G401.6 (cell line): ENCODE results near the gene LNP1.
"Not testable (repeated sequence)": the region's sequence is repeated elsewhere in the genome, so short reads cannot be mapped to it uniquely, and the experiment has no call there.

ENCODE experiments used
- FAIRE-seq: peaks from 2 replicates; lab custom pipeline; 2012; peaks lifted over from hg19 to GRCh38; lab: Jason Lieb, UNC

LNP1 gene

DNA sequence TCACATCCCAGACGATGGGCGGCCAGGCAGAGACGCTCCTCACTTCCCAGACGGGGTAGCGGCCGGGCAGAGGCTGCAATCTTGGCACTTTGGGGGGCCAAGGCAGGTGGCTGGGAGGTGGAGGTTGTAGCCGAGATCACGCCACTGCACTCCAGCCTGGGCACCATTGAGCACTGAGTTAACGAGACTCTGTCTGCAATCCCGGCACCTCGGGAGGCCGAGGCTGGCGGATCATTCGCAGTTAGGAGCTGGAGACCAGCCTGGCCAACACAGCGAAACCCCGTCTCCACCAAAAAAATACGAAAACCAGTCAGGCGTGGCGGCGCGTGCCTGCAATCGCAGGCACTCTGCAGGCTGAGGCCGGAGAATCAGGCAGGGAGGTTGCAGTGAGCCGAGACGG, 77.2 kb downstream of the LNP1 start:
- FAIRE-seq, result not testable (repeated sequence)

DNA sequence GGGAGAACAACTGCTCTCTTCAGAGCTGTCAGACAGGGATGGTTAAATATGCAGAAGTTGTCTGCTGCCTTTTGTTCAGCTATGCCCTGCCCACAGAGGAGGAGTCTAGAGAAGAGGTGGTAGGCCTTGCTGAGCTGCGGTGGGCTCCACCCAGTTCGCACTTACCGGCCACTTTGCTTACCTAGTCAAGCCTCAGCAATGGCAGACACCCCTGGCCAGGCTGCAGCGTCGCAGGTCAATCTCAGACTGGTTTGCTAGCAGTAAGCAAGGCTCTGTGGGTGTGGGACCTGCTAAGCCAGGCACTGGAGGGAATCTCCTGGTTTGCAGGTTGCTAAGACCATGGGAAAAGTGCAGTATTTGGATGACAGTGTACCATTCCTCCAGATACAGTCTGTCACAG, 78.7 kb downstream of the LNP1 start:
- FAIRE-seq, result no peak

DNA sequence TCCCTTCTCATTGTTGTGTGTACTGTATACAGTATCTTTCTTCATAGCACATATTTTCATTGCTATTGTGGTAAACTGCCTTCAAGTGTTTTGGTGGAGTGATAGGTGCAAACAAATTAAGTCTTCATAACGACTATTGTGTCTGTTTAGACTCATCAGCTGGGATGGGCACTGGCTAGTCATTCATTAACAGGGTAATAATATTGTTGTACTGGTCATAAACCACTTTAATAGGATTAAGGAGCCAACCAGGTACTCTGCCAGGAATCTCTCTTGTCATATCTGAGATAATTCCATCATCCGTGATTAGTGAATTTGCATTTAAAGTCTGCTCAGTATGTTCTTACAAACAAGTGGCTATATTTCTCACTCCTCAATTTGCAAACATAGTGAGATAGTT, 80.8 kb downstream of the LNP1 start:
- no peak for FAIRE-seq

DNA sequence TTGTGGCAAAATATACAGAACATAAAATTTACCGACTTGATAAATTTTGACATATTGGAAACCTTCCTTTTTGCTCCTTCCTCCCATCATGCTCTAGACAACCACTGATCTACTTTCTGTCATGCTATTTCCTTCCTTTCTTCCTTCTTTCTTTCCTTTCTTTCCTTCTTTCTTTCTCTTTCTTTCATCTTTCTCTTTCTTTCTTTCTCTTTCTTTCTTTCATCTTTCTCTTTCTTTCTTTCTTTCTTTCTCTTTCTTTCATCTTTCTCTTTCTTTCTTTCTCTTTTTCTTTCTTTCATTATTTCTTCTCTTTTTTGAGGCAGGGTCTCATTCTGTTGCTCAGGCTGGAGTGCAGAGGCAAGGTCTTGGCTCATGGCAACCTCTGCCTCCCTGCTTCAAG, 82.2 kb downstream of the LNP1 start:
- FAIRE-seq, result no peak

DNA sequence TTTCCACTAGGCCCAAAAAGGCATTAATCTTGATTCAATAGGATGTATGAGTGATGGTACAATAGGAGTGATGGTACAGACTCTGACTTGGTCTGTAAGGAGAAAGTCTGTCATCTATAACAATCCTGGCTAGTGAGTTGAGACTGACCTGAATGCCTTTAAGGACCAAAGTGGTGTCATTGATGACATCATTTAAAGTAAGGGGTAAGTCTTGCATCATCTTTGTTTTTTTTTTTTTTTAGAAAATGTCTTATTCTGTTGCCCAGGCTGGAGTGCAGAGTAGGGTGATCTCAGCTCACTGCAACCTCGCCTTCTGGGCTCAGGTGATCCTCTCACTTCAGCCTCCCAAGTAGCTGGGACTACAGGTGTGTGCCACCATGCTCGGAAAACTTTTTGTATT, 85.5 kb downstream of the LNP1 start:
- no peak for FAIRE-seq

DNA sequence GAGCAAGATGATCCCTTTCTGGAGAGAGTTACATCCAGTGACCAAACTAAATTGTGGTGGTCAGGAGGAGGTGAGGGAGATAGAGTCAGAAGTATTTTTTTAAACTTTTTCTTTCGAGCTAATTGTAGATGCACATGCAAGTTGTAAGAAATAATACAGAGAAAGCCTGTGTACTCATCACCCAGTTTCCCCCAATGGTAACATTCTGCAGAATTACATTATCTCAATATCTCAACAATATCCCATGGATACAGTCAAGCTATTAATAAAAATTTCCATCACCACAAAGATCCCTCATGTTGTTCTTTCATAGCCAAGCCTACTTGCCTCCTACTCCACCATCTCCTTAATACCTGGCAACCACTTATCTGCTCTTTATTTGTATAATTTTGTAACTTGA, 87.8 kb downstream of the LNP1 start:
- FAIRE-seq, result no peak

DNA sequence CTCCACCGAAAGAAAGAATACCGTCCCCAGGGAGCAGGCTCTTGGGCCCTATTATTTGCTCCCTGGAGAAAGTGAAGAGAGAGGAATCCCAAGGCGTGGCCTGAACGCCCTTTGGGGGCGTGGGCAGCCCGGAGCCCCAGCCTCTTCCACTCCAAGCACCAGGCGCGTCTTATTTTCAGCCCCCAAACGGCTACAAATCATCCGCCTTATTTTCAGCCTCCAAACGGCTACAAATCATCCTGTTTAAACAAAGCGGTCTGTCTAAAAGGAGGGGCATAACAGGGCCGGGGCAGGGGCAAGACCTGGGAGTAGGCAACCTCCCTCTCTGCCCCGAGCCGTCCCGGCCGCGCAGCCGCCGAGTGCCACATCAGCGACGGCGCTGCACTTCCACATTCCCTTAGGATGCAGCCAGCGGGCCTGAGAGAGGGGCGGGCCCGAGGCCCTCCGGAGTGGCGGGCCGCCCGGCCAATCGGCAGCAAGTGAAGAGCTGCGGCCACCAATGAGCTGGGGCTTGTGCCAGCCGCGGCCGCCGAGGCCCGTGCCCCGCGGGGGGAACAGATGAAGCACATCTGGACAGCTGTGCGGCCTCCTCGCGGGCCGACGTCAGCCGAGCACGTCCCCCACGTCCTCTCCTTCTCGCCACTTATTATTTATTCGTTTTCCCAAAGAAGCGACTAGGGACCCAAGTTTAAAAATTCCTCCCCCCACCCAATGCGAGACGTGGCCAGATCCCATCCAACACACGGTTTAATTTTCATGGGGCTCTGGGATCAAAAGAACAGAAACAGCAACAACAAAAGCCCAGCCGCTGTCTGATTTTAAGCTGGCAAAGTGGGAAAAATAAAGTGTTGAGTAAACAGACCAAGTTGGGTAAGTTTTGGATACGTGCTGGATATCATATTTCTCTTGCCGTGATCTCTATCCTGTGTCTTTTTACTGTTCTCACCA, 91.0 kb downstream of the LNP1 start, which contains the start of gene TMEM45A:
TMEM45A (plus strand) TSS at position 561 of the 948 bp plus-strand sequence. CDS start 62,593 bp downstream, outside the sequence.
- FAIRE-seq, result no peak

DNA sequence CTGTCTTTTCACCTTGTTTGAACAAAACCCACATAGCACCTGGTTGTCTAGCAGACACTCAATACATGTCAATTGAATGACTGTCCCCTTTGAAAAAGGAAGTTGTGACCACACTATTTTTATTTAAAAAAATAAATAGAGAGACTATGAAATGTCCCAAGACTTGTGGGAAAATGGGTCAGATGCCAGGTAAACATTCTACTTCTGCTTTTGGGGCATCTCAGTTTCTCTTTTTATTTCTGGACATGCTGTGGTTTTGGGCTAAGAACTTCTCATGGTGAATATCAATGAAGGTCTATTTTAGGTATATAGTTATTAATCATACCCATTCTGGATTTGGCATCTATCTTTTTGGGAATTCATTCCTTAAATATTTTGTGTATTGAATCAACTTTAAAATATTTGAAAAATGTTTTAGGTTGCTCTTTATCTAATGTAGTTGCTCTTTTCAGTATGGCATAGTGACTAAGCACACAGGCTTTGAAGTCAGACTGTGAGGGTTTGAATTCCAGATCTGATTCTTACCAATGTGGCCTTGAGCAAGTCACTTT, 95.4 kb downstream of the LNP1 start:
- FAIRE-seq, result no peak

DNA sequence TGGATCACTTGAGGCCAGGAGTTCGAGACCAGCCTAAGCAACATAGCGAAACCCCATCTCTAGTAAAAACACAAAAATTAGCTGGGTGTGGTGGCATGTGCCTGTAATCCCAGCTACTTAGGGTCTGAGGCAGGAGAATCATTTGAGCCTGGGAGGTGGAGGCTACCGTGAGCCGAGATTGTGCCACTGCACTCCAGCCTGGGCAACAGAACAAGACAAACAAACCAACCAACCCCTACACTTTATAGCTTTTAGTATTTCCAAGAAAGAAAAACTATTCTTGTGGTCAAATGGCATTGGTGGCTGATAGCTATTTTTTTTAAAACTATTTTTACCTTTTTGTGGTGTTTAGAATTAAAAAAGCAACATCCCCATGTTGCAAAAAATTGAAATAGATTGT, 98.3 kb downstream of the LNP1 start:
- FAIRE-seq, result no peak

DNA sequence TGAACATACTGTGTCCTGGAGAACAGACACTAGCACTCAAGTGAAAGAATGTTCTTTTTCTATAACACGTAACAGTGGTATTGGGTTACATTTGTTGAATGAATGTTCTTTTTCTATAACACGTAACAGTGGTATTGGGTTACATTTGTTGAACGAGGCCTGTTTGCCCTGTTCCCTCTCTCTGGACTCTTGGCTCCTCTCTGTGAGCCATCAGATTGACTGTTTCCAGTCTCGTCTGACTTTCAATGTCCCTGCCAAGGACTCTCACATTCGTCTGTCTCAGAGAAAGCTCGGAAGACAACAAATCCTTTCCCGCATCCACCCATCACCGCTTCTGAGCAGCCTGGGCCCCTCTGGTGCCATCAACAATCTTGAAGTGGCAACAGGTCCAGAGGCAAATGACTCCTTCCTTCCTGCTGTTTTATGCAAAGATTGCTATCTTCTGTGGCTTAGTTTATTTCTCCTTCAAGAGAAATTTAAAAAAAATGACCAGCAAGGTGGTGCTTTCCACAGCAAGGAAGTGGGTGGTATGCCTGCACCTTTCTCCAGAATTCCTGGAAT, 99.1 kb downstream of the LNP1 start:
- no peak for FAIRE-seq

DNA sequence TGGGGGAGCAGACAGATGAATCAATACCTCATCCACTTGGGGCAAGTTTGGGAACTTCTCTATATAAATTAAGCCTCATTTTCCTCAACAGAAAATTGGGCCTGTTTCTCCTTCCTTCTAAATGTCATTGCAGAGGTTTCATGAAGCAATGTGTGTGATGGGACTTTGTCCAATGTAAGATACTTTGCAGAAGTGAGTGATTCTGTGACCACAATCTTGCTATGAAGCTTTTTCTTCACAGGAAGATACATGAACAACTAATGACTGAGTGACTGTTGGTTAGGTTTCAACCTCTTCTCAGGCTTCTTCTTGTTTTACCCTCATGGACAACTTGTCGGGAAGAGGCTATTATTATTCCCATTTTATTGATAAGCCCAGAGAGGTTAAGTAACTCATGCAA, 102.1 kb downstream of the LNP1 start:
- FAIRE-seq, result no peak
